Raji (cell line): ENCODE results near the gene SLC26A11.

Source experiments
- POLR2A ChIP-seq: IDR thresholded peaks from 2 replicates; pipeline ENCODE4 v1.6.1; 2011; ENCODE audit warnings: low read depth, low read length, control low read depth; ENCODE audit not compliant: insufficient read depth

SLC26A11 gene

GRCh38 chr17:80257716-80258213 is 37.5 kb downstream of the SLC26A11 start:
- no peak for TF ChIP-seq POLR2A

- no peak for TF ChIP-seq POLR2A
Measured at GRCh38 chr17:80259457-80260068, 39.3 kb downstream of the SLC26A11 start.

- no peak; the same call in 1 of the 2 replicates for TF ChIP-seq POLR2A
Measured at GRCh38 chr17:80260069-80260535, 39.9 kb downstream of the SLC26A11 start.

- TF ChIP-seq POLR2A = peak; percentile 49; the same call in 1 of the 2 replicates
Measured at GRCh38 chr17:80260791-80261158, 40.5 kb downstream of the SLC26A11 start, which contains the start of gene RNF213. TSS of gene RNF213 (plus strand) at chr17:80260852. CDS start at chr17:80263682, 2,830 bp downstream.

GRCh38 chr17:80261159-80261894 is 41.1 kb downstream of the SLC26A11 start:
- TF ChIP-seq POLR2A = peak; percentile 17; the same call in 1 of the 2 replicates

- TF ChIP-seq POLR2A = no peak
Measured at GRCh38 chr17:80261895-80262279, 41.7 kb downstream of the SLC26A11 start.

GRCh38 chr17:80262291-80262690 is 42.1 kb downstream of the SLC26A11 start:
- TF ChIP-seq POLR2A = no peak

GRCh38 chr17:80262775-80263244 is 42.6 kb downstream of the SLC26A11 start:
- TF ChIP-seq POLR2A = no peak

GRCh38 chr17:80263253-80264204 is 43.3 kb downstream of the SLC26A11 start:
- peak; percentile 74 for TF ChIP-seq POLR2A

GRCh38 chr17:80264205-80265075 is 44.2 kb downstream of the SLC26A11 start:
- TF ChIP-seq POLR2A = no peak

- TF ChIP-seq POLR2A = no peak
Measured at GRCh38 chr17:80265205-80266068, 45.2 kb downstream of the SLC26A11 start.

GRCh38 chr17:80267391-80267790 is 47.2 kb downstream of the SLC26A11 start:
- no peak for TF ChIP-seq POLR2A

GRCh38 chr17:80268427-80268826 is 48.2 kb downstream of the SLC26A11 start:
- TF ChIP-seq POLR2A = no peak
